Activated CD4-positive, alpha-beta memory T cell treated with anti-CD3 and anti-CD28 coated beads for 36 hours (primary cell): ENCODE results near the gene INTS6L. TPM values are rescaled to one million over a fixed set of nuclear protein-coding genes. Genes with fewer than 3 reads are reported as not detected.

Source experiments
- CTCF ChIA-PET: fragments of 350-600 bp; sonication (Branson Sonifier 250); formaldehyde crosslinking; loops from one replicate; lab custom pipeline; 2021; ENCODE audit warnings: antibody characterized with exemption, inconsistent platforms; lab: Charles Lee
- POLR2A ChIA-PET: fragments of 350-600 bp; sonication (Branson Sonifier 250); formaldehyde crosslinking; loops from one replicate; lab custom pipeline; 2021; ENCODE audit warnings: antibody characterized with exemption; lab: Charles Lee
- DNase-seq: peaks from one replicate; pipeline ENCODE4 v3.0.0-alpha.2; 2020
- H3K27ac Mint-ChIP-seq: one replicate; pipeline ENCODE4 v1.8.0; 2021; ENCODE audit warnings: mixed read lengths
- H3K27me3 Mint-ChIP-seq: one replicate; pipeline ENCODE4 v1.8.0; 2021; ENCODE audit warnings: mixed read lengths
- H3K36me3 Mint-ChIP-seq: one replicate; pipeline ENCODE4 v1.8.0; 2021; ENCODE audit warnings: mixed read lengths
- H3K4me1 Mint-ChIP-seq: one replicate; pipeline ENCODE4 v1.8.0; 2021; ENCODE audit warnings: low read depth, mixed read lengths
- H3K4me3 Mint-ChIP-seq: one replicate; pipeline ENCODE4 v1.8.0; 2021; ENCODE audit warnings: mild to moderate bottlenecking, mixed read lengths
- H3K9me3 Mint-ChIP-seq: one replicate; pipeline ENCODE4 v1.8.0; 2021; ENCODE audit warnings: mixed read lengths
- intact Hi-C: fragments of 100-400 bp; cut with micrococcal nuclease; formaldehyde crosslinking; loops from one replicate; pipeline ENCODE4 v1.15.1; 2023
- total RNA-seq, 2 experiments: library from RNA; stranded (reverse); gene quantifications; one replicate each; pipeline ENCODE4 v1.2.3, GENCODE V29; 2021

INTS6L gene
- total RNA-seq, 2 experiments from 2014 or later = 21.2 to 22.7 TPM

DNA sequence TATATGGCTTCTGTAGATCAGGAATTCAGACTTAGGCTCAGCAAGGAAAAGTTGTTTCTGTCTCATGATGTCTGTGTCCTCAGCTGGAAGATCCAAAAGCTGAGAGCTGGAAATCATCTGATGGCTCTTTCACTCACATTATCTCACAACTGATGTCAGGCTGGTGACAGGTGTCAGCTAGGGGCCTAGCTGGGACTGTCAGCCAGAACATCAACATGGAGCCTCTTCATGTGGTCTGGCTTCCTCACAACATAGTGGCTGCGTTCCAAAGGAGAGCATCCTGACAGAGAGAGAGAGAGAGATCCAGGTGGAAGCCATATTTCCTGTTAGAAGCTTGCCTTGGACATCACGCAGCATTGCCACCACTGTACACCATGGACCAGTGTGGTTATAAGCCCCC, 10.6 kb upstream of the INTS6L start:
- POLR2A ChIA-PET = no interaction called here
- no peak overlapping the region for H3K4me3 Mint-ChIP-seq
- CTCF ChIA-PET = no interaction called here
- no peak overlapping the region for H3K27ac Mint-ChIP-seq
- DNase-seq = no peak
- intact Hi-C loops = no loop called here
- no peaks in the 10 kb centered on the region for H3K9me3 Mint-ChIP-seq
- H3K36me3 Mint-ChIP-seq = no peaks in the 10 kb centered on the region
- H3K4me1 Mint-ChIP-seq = no peaks in the 10 kb centered on the region
- H3K27me3 Mint-ChIP-seq = no peaks in the 10 kb centered on the region

DNA sequence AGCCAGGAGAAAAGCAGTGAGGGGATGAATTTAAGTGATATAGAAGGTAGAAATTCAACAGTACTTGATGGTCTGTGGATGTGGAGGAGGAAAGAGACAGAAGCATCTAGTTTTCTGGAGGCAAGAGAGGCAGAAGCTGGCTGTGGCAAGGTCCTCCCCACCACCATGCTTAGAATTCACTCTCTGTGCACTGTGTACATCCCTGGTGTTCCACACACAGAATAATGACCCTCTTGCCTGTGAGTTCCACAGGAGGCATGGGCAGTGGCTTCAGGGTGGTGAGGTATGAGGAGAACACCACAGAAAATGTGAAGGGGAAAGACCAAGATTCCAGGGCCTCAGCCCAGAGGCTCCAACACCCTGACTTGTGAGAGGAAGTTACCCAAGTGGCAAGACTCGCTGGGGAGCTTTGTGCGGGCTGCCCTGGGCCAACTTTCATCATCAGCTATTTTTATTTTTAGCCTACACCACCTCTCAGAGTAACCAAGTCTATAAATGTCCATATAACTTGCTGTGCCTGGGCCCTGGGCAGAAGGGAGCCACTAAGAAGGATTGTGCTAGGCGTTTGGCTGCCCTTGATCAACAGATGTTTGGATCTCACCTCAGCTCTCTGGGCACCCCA, 7.8 kb upstream of the INTS6L start:
- Mint-ChIP-seq H3K36me3 (no peaks in the 10 kb centered on the region), H3K9me3 (no peaks in the 10 kb centered on the region), H3K4me3 (no peak overlapping the region), H3K4me1 (no peaks in the 10 kb centered on the region), H3K27ac (no peak overlapping the region), H3K27me3 (no peaks in the 10 kb centered on the region)
- CTCF ChIA-PET = no interaction called here
- no peak for DNase-seq
- intact Hi-C loops = no loop called here
- POLR2A ChIA-PET = no interaction called here

DNA sequence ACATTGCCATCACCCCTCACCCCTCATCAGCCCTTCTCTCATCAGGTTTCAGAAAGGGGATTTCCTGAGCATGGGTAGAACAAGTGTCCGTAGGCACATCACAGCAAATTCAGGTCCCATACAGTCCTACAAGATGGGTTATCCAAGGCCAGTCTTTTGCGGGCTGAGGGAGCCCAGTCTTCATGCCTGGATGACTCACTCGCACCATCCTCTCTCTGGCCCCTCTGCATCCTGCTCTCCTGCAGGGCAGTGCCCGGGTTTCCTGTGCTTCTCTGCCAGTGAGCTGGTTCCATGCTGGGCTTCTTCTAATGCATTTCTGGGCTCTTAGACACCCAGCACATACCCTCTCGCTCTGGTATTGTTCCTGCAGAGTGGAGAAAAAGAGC, 7.3 kb upstream of the INTS6L start:
- intact Hi-C loops = no loop called here
- H3K4me3 Mint-ChIP-seq = no peak overlapping the region

DNA sequence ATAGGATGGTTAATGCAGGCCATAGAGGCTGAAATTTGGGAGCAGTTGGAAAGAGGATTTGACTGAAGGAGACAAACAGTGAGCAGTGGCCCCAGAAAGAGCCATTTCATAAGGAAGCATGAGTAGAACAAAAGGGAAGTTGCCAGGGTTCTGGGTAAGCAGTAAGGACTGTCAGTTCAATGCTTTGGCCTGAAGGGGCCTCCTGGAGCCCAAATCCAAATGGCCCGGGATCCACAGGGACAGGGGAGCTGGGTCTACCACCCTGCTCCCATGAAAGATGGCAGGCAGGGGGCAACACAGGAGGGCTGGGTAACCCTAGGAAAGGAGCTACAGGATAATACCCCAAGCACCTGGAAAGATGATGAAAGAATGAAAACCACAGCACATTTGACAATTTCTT, 4.1 kb upstream of the INTS6L start:
- no peak for DNase-seq
- ChIA-PET POLR2A (no interaction called here), CTCF (no interaction called here)
- Mint-ChIP-seq H3K9me3 (no peaks in the 10 kb centered on the region), H3K4me1 (peaks cover 13% of the 10 kb centered on the region), H3K27me3 (peaks cover 2% of the 10 kb centered on the region), H3K27ac (no peak overlapping the region), H3K36me3 (peaks cover 3% of the 10 kb centered on the region), H3K4me3 (no peak overlapping the region)
- intact Hi-C loops = no loop called here

More for the DNA sequence above, 7.3 kb upstream of the INTS6L start:
- H3K27me3 Mint-ChIP-seq = no peaks in the 10 kb centered on the region
- no peaks in the 10 kb centered on the region for H3K9me3 Mint-ChIP-seq
- peaks cover 2% of the 10 kb centered on the region for H3K4me1 Mint-ChIP-seq
- no peak overlapping the region for H3K27ac Mint-ChIP-seq
- H3K36me3 Mint-ChIP-seq = no peaks in the 10 kb centered on the region
- POLR2A ChIA-PET = no interaction called here
- DNase-seq = no peak
- CTCF ChIA-PET = no interaction called here

DNA sequence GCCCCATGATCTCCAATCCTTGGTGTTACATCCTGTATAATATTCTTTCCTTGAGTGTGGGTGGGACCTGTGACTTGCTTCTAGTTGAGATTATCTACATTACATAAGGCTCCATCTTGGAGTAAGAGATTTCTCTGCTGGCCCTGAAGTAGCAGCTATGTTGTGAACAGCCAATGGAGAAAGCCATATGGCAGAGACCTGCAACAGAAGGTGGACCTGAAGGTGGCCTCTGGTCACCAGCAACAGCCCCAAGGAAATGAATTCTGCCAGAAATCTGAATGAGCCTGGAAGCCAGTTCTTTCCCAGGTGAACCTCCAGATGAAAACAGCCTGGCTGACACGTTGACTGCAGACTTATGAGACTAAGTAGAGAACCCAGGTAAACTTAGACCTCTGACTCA, 2.3 kb upstream of the INTS6L start:
- no peak overlapping the region for H3K27ac Mint-ChIP-seq
- H3K4me3 Mint-ChIP-seq = no peak overlapping the region
- H3K27me3 Mint-ChIP-seq = peaks cover 2% of the 10 kb centered on the region
- DNase-seq = no peak
- peaks cover 15% of the 10 kb centered on the region for H3K4me1 Mint-ChIP-seq
- H3K9me3 Mint-ChIP-seq = no peaks in the 10 kb centered on the region
- POLR2A ChIA-PET = no interaction called here
- intact Hi-C loops = no loop called here
- H3K36me3 Mint-ChIP-seq = peaks cover 8% of the 10 kb centered on the region
- CTCF ChIA-PET = interaction anchor here (0.6 kb wide), 1 partner anchor 19 kb away, joined by 3 read pairs; no protein-coding TSS in a partner anchor

DNA sequence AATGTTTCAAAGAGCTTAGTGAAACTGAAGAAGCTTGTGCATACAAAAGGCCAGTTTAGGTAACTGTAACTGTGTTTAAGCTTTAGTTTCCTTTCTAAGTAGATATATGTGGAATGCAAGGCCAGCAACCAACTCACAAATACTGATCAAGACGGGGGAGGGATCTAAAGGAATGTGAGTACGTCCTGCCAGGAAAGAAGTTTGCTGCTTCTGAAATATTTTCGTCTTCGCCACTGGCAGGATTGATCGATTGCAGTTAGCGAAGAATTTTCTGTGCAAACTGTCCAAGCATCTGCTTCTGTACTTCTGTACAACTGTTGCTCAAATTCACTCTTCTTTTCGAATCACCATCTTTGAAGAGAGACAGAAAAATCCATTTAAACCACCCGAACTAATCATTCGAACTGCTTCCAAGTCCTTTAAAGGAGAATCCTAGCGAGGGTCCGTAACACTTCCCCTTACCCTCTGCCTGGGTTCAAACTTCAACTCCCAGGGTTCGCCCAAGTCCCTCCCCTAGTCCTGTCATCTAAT, 373 bp upstream of the INTS6L start:
- Mint-ChIP-seq H3K4me1 (peaks cover 31% of the 10 kb centered on the region), H3K27me3 (peaks cover 2% of the 10 kb centered on the region), H3K36me3 (peaks cover 10% of the 10 kb centered on the region), H3K4me3 (peak overlapping the region; percentile 99), H3K27ac (peak overlapping the region; percentile 100), H3K9me3 (no peaks in the 10 kb centered on the region)
- CTCF ChIA-PET = no interaction called here
- intact Hi-C loops = loop anchor here (2.0 to 5.0 kb wide), 4 partner anchors 29 to 977 kb away; partner anchors contain the start of genes HTATSF1 and MMGT1
- POLR2A ChIA-PET = no interaction called here
- no peak for DNase-seq

DNA sequence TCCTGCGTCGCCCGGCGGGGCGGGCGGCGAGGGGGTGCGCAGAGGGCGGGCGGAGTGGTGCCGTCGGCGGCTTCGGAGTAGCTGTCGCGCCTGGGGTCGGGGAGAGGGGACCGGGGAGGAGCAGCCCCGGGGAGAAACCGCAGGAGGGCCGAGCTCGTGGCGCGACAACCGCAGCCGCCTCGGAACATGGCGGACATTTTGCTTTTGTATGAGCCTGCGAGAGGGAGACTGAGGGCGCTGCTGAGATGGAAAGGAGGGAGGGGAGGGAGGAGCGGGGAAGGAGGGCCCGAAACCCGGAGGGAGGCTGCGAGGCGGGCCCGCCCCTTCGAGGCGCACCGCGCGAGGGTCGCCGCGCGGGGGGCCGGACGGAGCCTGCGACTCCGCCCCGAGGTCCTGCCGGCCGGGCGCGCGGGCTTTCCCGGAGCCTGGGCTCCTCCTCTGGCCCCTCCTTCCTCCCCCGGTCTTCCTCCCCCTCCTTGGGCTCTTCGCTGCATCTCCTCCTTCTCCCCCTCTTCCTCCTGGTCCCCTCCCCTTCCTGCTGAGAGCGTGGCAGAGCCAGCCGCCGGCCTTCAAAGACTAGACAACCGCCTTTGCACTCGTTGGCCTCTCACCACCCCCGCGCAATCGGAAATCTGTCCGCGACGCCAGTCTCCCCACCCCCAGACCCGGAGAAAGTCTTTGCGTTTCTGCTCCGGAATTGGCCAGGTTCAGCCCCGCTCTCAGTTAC, 1.1 kb downstream of the INTS6L start:
- CTCF ChIA-PET = no interaction called here
- Mint-ChIP-seq H3K4me3 (peak overlapping the region; percentile 99), H3K36me3 (peaks cover 18% of the 10 kb centered on the region), H3K27me3 (peaks cover 2% of the 10 kb centered on the region), H3K9me3 (no peaks in the 10 kb centered on the region), H3K4me1 (peaks cover 41% of the 10 kb centered on the region), H3K27ac (peak overlapping the region; percentile 100)
- DNase-seq = peak; percentile 92
- intact Hi-C loops = loop anchor here (1.0 to 5.0 kb wide), 6 partner anchors 16 to 975 kb away; partner anchors contain the start of genes HTATSF1, MMGT1 and RTL8A
- POLR2A ChIA-PET = interaction anchor here (0.6 to 1.0 kb wide), 3 partner anchors 10 to 148 kb away, joined by 3 to 4 read pairs (median 3); no protein-coding TSS in a partner anchor

DNA sequence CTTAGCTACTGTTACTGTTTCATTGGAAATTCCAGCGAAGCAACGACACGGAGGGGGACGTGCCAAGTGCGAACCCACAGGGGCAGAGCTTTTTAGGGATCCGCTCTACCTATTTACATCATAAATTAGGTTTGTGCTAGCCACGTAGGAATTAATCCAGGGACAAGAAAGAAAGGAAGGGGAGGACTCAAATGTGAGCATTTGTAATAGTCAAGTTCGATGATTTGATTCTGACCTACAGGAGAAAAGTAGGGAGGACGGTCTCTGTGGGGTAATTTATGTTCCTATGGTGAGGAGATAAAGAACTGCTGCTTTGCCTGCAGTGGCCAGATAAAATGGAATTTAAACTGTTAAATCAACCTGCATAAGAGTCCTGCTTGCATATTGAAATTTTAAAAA, 1.7 kb downstream of the INTS6L start:
- H3K27me3 Mint-ChIP-seq = peaks cover 2% of the 10 kb centered on the region
- no peak for DNase-seq
- ChIA-PET CTCF (no interaction called here), POLR2A (interaction anchor here (0.7 to 1.0 kb wide), 2 partner anchors 9 to 149 kb away, joined by 3 to 4 read pairs; no protein-coding TSS in a partner anchor)
- intact Hi-C loops = loop anchor here (1.0 to 5.0 kb wide), 2 partner anchors 15 to 450 kb away; partner anchors contain the start of gene MMGT1
- H3K27ac Mint-ChIP-seq = peak overlapping the region; percentile 99
- peak overlapping the region; percentile 90 for H3K4me3 Mint-ChIP-seq
- peaks cover 18% of the 10 kb centered on the region for H3K36me3 Mint-ChIP-seq
- H3K9me3 Mint-ChIP-seq = no peaks in the 10 kb centered on the region
- H3K4me1 Mint-ChIP-seq = peaks cover 44% of the 10 kb centered on the region

DNA sequence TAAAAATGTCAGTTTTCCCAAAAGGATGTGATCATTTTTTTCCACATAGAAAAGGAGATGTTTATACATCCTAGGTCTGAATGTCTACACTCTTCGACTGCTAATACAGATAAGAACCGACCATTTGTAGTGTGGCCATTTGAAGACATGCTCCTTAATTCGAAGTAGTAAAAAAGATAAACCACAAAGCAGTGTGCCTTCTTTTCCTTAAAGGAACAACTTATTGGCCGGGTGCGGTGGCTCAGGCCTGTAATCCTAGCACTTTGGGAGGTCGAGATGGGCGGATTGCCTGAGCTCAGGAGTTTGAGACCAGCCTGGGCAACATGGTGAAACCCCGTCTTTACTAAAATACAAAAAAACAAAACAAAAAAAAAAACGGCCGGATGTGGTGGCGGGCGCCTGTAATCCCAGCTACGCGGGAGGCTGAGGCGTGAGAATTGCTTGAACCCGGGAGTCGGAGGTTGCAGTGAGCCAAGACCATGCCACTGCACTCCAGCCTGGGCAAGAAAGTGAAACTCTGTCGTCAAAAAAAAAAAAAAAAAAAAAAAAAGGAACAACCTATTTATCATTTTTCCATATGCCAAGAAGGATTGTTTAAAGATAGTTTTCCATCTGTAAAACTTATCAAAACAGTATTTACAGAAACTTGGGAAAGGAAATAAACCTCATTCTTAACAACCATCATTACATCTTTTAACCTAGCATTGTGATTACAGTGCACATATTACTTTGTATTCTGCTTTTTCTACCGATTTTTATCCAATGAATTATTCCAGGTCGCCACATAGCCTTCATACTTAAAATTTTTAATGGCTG, 2.6 kb downstream of the INTS6L start:
- Mint-ChIP-seq H3K27ac (peak overlapping the region; percentile 99), H3K9me3 (no peaks in the 10 kb centered on the region), H3K36me3 (peaks cover 18% of the 10 kb centered on the region), H3K4me3 (peak overlapping the region; percentile 90), H3K4me1 (peaks cover 49% of the 10 kb centered on the region), H3K27me3 (peaks cover 2% of the 10 kb centered on the region)
- ChIA-PET CTCF (no interaction called here), POLR2A (no interaction called here)
- intact Hi-C loops = loop anchor here (1.0 to 5.0 kb wide), 2 partner anchors 14 to 449 kb away; partner anchors contain the start of gene MMGT1
- DNase-seq = peak; percentile 38

DNA sequence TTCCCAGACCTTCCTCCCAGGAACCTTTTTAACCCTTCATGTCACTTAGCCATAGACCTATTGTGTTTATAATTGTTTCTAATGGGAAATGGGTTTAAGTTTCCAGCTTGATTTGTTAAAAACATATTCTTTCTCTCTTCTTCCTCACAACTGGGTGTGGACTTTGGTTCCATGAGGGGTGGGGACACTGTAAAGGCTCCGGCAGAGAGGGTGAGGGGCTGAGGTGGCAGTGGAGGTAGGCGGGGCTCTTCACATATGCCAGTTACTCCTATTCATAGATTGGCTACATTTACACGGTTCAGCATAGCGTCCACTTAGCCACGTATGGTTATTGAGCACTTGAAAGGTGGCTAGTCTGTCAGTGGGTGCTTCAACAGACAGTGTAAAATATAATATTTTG, 7.8 kb downstream of the INTS6L start:
- Mint-ChIP-seq H3K4me1 (peaks cover 59% of the 10 kb centered on the region), H3K27me3 (no peaks in the 10 kb centered on the region), H3K27ac (no peak overlapping the region), H3K36me3 (peaks cover 14% of the 10 kb centered on the region), H3K9me3 (no peaks in the 10 kb centered on the region), H3K4me3 (no peak overlapping the region)
- intact Hi-C loops = no loop called here
- ChIA-PET POLR2A (no interaction called here), CTCF (no interaction called here)
- no peak for DNase-seq

DNA sequence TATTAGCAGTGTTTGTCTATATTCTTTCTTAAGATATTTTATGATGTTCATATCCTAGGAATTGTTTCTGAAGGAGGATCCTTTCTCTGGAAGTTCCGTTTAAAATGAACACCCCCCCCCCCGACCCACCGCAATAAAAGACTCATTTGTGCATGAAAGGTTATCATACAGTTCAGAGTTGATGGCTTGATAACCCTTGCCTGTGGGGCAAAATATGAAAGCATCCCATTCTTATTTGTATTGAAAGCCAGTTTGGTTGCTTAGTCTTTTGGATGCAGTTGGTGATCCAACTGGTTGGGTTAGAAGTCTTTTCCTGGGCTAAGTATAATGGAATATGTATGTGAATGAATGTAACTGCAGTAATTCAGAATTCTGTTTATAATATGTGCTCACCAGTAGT, 8.3 kb downstream of the INTS6L start:
- intact Hi-C loops = no loop called here
- CTCF ChIA-PET = no interaction called here

DNA sequence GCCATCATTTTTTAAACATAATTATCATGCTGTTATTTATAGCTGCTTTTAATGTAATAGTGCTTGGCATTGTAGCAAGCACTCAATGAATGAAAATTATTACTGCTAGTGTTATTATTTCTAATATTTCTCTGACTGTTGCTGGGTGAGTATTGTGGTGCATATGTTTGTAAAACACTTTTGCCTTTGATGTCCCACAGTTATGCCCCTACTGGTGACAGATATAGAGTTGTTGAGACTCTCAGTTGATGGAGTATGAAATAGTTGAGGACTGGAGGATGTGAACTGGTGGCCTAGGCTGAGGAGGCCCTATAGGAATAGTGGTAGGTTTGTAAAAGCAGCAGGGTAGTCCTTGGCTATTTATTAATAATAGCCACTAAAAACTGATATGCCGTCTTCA, 9.6 kb downstream of the INTS6L start:
- H3K9me3 Mint-ChIP-seq = no peaks in the 10 kb centered on the region
- CTCF ChIA-PET = no interaction called here

More for the DNA sequence above, 8.3 kb downstream of the INTS6L start:
- Mint-ChIP-seq H3K27ac (no peak overlapping the region), H3K27me3 (no peaks in the 10 kb centered on the region), H3K4me1 (peaks cover 58% of the 10 kb centered on the region), H3K9me3 (no peaks in the 10 kb centered on the region), H3K36me3 (peaks cover 14% of the 10 kb centered on the region), H3K4me3 (no peak overlapping the region)
- no peak for DNase-seq
- POLR2A ChIA-PET = no interaction called here

More for the DNA sequence above, 9.6 kb downstream of the INTS6L start:
- Mint-ChIP-seq H3K27ac (no peak overlapping the region), H3K4me3 (no peak overlapping the region), H3K36me3 (peaks cover 11% of the 10 kb centered on the region), H3K4me1 (peaks cover 53% of the 10 kb centered on the region), H3K27me3 (no peaks in the 10 kb centered on the region)
- POLR2A ChIA-PET = no interaction called here
- no peak for DNase-seq
- intact Hi-C loops = no loop called here
